LNCaP clone FGC (cell line): Measurements from ENCODE around the gene FKBP7.

Experiments
- DNase-seq: peaks from one replicate; pipeline ENCODE4 v3.0.0-alpha.2; 2011; ENCODE audit warnings: low read depth
- H3K4me3 ChIP-seq: 2 replicates; pipeline ENCODE4 v1.5.1; 2011; ENCODE audit warnings: mild to moderate bottlenecking, low read depth, low read length, control low read depth
- TF ChIP-seq, protein P1 (sequence below): IDR thresholded peaks from 2 replicates; pipeline ENCODE4 v1.5.1; 2012; ENCODE audit warnings: mild to moderate bottlenecking; ENCODE audit not compliant: control insufficient read depth, insufficient read depth; ENCODE audit errors: extremely low read depth

The FKBP7 gene

DNA sequence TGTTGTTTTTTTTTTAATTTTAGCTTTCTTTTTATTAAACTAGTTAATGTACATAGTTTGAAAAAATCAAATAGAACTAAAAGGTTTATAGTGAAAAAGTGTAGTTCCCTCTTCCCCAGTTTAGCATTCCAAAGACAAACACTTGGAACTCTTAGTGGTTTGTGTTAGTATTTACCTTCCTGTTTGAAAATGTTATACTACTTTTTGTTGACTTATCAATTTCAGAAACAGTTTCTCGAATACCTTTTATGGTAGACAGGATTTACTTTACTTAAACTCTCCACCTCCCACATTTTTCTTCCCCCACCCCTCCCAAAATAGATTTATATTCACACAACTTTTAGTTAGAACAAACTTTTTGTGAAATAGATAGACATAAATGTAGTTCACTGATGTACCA, 28.5 kb upstream of the FKBP7 start:
- no peak for DNase-seq
- TF ChIP-seq, protein P1, sequence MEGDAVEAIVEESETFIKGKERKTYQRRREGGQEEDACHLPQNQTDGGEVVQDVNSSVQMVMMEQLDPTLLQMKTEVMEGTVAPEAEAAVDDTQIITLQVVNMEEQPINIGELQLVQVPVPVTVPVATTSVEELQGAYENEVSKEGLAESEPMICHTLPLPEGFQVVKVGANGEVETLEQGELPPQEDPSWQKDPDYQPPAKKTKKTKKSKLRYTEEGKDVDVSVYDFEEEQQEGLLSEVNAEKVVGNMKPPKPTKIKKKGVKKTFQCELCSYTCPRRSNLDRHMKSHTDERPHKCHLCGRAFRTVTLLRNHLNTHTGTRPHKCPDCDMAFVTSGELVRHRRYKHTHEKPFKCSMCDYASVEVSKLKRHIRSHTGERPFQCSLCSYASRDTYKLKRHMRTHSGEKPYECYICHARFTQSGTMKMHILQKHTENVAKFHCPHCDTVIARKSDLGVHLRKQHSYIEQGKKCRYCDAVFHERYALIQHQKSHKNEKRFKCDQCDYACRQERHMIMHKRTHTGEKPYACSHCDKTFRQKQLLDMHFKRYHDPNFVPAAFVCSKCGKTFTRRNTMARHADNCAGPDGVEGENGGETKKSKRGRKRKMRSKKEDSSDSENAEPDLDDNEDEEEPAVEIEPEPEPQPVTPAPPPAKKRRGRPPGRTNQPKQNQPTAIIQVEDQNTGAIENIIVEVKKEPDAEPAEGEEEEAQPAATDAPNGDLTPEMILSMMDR, result no peak
- no peak overlapping the region for H3K4me3 ChIP-seq

DNA sequence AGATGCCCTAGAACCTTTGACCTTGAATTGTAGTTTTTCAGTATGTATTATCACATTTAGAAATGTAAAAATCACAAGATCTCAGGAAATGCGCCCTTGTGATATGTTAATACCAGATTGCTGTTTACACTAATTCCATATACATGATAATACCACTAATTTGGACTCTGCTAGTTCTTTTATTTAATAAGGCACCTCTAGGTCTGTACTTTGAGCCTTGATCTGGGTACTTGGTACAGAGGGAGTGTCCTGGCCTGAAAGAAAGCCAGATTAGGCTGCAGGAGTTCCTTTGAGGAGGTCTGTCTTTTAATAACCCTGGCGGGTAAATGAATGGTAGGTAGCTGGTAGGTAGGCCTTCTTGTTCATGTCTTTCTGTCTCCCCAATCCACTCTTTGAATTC, 28.1 kb upstream of the FKBP7 start:
- TF ChIP-seq, protein P1, result no peak
- no peak overlapping the region for H3K4me3 ChIP-seq
- DNase-seq, result no peak

DNA sequence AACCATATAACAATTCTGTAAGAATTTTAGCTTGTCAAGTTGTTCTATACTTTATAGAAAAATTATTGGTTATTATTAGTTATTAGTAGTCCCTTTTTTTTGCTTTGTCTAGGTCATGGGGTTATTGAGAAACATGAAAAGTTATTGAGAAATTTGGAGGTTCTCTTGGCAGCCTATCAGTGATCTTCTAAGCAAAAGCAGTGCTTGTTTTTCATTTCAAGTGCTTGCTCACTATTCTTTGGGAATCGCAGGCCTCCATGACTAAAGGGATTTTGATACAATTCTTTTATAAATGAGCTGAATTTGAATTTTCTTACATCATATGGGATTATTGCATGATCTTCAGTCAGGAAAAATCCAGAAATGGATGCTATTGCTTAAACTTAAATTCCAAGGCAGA, 27.7 kb upstream of the FKBP7 start:
- no peak overlapping the region for H3K4me3 ChIP-seq
- DNase-seq, result no peak
- TF ChIP-seq, protein P1, result no peak

DNA sequence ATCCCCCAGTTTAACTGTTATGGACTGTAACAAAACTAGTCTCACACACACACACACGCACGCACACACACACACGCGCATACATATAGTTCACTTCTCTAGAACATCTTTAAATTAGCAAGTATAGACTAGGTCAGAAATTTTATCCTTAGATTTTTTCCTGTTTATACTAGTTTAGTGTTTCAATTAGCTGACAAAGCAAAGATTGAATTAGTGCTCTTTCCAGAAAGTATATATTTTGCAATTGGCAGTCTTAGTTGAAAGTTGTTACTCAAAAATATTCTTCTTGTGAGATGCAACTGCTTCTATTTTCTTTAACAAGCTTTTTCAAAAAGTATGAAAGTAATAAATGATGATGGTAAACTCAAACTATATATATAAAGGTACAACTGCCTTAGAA, 24.4 kb upstream of the FKBP7 start:
- TF ChIP-seq, protein P1, result no peak
- no peak for DNase-seq

DNA sequence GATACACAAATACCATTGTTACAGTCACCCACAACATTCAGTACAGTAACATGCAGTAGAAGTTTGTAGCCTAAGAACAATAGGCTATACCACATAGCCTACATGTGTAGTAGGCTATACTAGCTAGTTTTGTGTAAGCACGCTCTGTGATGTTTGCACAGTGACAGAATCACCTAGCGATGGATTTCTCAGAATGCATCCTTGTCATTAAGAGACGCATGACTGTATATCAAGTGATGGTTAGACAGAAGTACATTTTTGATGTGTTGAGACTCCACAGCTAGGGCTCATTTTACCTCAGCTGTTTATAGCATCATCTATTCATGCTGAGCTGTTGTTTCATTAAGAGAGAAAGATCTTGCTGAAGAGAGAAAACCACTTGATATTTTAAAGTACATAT, 21.2 kb upstream of the FKBP7 start:
- H3K4me3 ChIP-seq, result no peak overlapping the region
- TF ChIP-seq, protein P1, result no peak
- DNase-seq, result no peak

More for the DNA sequence above, 24.4 kb upstream of the FKBP7 start:
- H3K4me3 ChIP-seq, result no peak overlapping the region

DNA sequence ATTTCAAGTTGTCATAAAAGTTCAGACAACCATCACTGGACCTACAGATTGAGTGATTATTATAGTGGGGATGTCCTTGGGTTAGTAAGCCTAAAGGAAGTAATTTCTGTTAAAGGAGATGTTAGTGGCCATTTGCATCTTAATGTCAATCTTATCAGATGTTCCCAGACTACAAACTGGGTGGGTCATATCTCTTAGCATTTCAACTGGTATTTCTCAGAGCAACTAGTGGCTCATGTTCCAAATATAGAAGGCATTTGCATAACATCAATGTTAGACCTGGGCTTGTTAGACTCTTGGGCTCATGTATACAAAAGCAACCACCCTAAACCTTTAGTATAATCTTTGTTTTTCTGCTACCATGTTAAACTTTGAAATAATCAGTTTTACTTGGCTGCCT, 19.7 kb upstream of the FKBP7 start:
- TF ChIP-seq, protein P1, result no peak
- H3K4me3 ChIP-seq, result no peak overlapping the region
- DNase-seq, result no peak

DNA sequence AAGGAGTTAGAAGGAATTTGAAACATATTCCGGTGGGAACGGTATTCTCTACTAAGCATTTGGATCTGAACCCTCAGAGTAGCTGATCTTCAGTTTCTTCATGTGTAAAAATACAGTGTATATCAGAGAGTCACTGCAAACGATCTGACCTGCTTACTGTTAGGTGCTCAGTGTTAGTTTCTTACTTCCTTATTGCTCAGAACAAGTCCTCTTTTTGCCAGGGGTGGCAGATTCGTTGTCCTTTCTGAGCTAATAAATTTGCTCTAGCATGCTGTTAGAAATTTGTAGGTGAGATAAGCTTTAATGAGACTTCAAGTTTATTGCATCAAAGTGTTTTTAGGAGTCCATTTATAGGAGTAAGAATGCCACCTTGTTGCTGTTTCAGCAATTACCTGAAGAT, 17.6 kb upstream of the FKBP7 start:
- DNase-seq, result peak; percentile 70
- no peak overlapping the region for H3K4me3 ChIP-seq
- TF ChIP-seq, protein P1, result 0 out of 2 replicates have a peak, but pooled peaks have one; percentile 12
